Neuronal stem cell (in vitro differentiated cells): ENCODE results near the gene VEGFD.

Source experiments
- DNase-seq: peaks from one replicate; pipeline ENCODE4 v3.0.0-alpha.2; 2013; ENCODE audit warnings: low spot score
- H2AFZ ChIP-seq: one replicate; pipeline ENCODE4 v1.6.1; 2013; ENCODE audit warnings: mild to moderate bottlenecking, low read length, inconsistent platforms
- H2AK5ac ChIP-seq: 2 replicates; pipeline ENCODE4 v1.6.1; 2013; ENCODE audit warnings: low read depth, mild to moderate bottlenecking, inconsistent platforms, low read length, moderate library complexity, mixed read lengths
- H2BK120ac ChIP-seq: 2 replicates; pipeline ENCODE4 v1.6.1; 2013; ENCODE audit warnings: low read depth, mild to moderate bottlenecking, inconsistent platforms, low read length, moderate library complexity, mixed read lengths
- H2BK12ac ChIP-seq: one replicate; pipeline ENCODE4 v1.6.1; 2013; ENCODE audit warnings: low read length, inconsistent platforms
- H2BK15ac ChIP-seq: 2 replicates; pipeline ENCODE4 v1.6.1; 2013; ENCODE audit warnings: mild to moderate bottlenecking, low read length, inconsistent platforms, mixed read lengths
- H2BK5ac ChIP-seq: one replicate; pipeline ENCODE4 v1.6.1; 2013; ENCODE audit warnings: inconsistent platforms, mild to moderate bottlenecking, low read length, moderate library complexity
- H3K14ac ChIP-seq: one replicate; pipeline ENCODE4 v1.6.1; 2013; ENCODE audit warnings: low read length, inconsistent platforms
- H3K18ac ChIP-seq: 2 replicates; pipeline ENCODE4 v1.6.1; 2013; ENCODE audit warnings: low read length, inconsistent platforms
- H3K23ac ChIP-seq: 2 replicates; pipeline ENCODE4 v1.6.1; 2013; ENCODE audit warnings: low read depth, mild to moderate bottlenecking, mixed read lengths, low read length, inconsistent platforms; ENCODE audit not compliant: poor library complexity
- H3K27ac ChIP-seq: replicated peaks from 3 replicates; pipeline ENCODE4 v1.5.1; 2013; ENCODE audit warnings: low read length, inconsistent platforms
- H3K27me3 ChIP-seq, 3 experiments: 2 replicates each; pipeline ENCODE4 v1.6.1; 2013; ENCODE audit warnings: low read length in 3 of 3, mild to moderate bottlenecking in 2 of 3, inconsistent platforms in 1 of 3, low read depth in 1 of 3, mixed read lengths in 1 of 3, moderate library complexity in 1 of 3; ENCODE audit not compliant: control insufficient read depth in 3 of 3, insufficient read depth in 3 of 3
- H3K36me3 ChIP-seq, 2 donors: replicated peaks in 1 of 2; 2 replicates each; pipeline ENCODE4 v1.6.1; 2013; ENCODE audit warnings: low read length in 2 of 2; ENCODE audit not compliant: control insufficient read depth in 2 of 2, insufficient read depth in 2 of 2
- H3K4ac ChIP-seq: 2 replicates; pipeline ENCODE4 v1.6.1; 2013; ENCODE audit warnings: inconsistent platforms, mild to moderate bottlenecking, low read length, moderate library complexity
- H3K4me1 ChIP-seq, 2 donors: 1 replicate in 1 of 2; 2 replicates in 1 of 2; pipeline ENCODE4 v1.6.1; 2013; ENCODE audit warnings: low read length in 2 of 2, low read depth in 1 of 2; ENCODE audit not compliant: control insufficient read depth in 2 of 2, insufficient read depth in 1 of 2
- H3K4me2 ChIP-seq: one replicate; pipeline ENCODE4 v1.6.1; 2013; ENCODE audit warnings: mild to moderate bottlenecking, low read length, inconsistent platforms; ENCODE audit not compliant: insufficient read depth, poor library complexity, severe bottlenecking
- H3K4me3 ChIP-seq, 2 donors: 2 replicates each; pipeline ENCODE4 v1.5.1; 2013; ENCODE audit warnings: low read length in 2 of 2, mild to moderate bottlenecking in 2 of 2, inconsistent platforms in 1 of 2, moderate library complexity in 1 of 2
- H3K79me1 ChIP-seq: one replicate; pipeline ENCODE4 v1.6.1; 2013; ENCODE audit warnings: low read depth, mild to moderate bottlenecking, inconsistent platforms, low read length, moderate library complexity
- H3K9ac ChIP-seq: one replicate; pipeline ENCODE4 v1.6.1; 2013; ENCODE audit warnings: mild to moderate bottlenecking, low read depth, low read length, inconsistent platforms; ENCODE audit not compliant: poor library complexity
- H3K9me3 ChIP-seq, 2 donors: replicated peaks in 1 of 2; 2 replicates each; pipeline versions ENCODE3 to v1.6.1; 2013; ENCODE audit warnings: low read length in 2 of 2, mild to moderate bottlenecking in 2 of 2, inconsistent platforms in 1 of 2, low read depth in 1 of 2, mixed read lengths in 1 of 2, moderate library complexity in 1 of 2; ENCODE audit not compliant: control insufficient read depth in 2 of 2, insufficient read depth in 1 of 2
- H4K8ac ChIP-seq: one replicate; pipeline ENCODE4 v1.6.1; 2013; ENCODE audit warnings: low read depth, mild to moderate bottlenecking, inconsistent platforms, low read length, moderate library complexity
- H4K91ac ChIP-seq: one replicate; pipeline ENCODE4 v1.6.1; 2013; ENCODE audit warnings: low read length, low read depth, mild to moderate bottlenecking, inconsistent platforms; ENCODE audit not compliant: poor library complexity
- WGBS, 2 donors: extraction: QIAGEN DNeasy Blood & Tissue Kit; methylation state at CpG; one replicate each; pipeline ENCODE4 v1.1.7; 2013; ENCODE audit warnings: missing lambda C conversion rate in 2 of 2, mixed read lengths in 1 of 2; ENCODE audit not compliant: insufficient read length in 2 of 2, insufficient replicate concordance in 1 of 2; ENCODE audit errors: extremely low coverage in 2 of 2; 5-methylcytosine and 5-hydroxymethylcytosine counted together

Gene VEGFD

GRCh38 chrX:15391850-15392249 is 7.6 kb upstream of the VEGFD start:
- Histone ChIP-seq H2AFZ (peak overlapping the region; percentile 62), H2BK5ac (no peak overlapping the region), H2BK15ac (no peak overlapping the region), H3K4ac (no peak overlapping the region), H4K91ac (no peak overlapping the region), H3K36me3 (peaks cover 0 to 7% of the 10 kb centered on the region in 2 donors), H2AK5ac (no peak overlapping the region), H3K79me1 (no peaks in the 10 kb centered on the region), H3K18ac (no peak overlapping the region), H3K9me3 (no peaks in the 10 kb centered on the region), H2BK12ac (no peak overlapping the region), H3K23ac (no peak overlapping the region), H3K4me2 (no peak overlapping the region), H2BK120ac (no peak overlapping the region), H3K4me1 (no peaks in the 10 kb centered on the region), H3K4me3 (no peak overlapping the region), H3K14ac (no peak overlapping the region), H3K27ac (no peak overlapping the region), H3K27me3 (no peaks in the 10 kb centered on the region), H4K8ac (no peak overlapping the region), H3K9ac (no peak overlapping the region)
- no CpG with 5 or more reads among the region's 4 CpGs for WGBS, 2 donors
- no peak for DNase-seq

DNA sequence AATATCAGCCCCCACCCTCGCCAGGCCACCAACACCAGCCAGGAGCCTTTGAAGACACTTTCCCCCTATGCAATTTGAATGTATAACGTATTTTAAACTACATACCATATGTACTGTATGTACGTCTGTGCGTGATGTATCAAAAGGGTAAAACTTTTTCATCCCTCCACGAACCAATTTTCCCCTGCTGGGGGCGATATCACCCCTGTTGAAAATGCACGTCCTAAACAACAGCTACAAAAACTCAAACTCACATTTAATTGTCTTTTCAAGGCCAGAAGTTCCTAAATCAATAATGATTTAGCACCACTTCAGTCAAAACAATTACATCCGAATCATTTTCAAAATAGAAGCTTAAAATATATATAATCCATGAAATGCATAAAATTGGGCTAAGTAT is 1.4 kb downstream of the VEGFD start:
- H2BK12ac ChIP-seq = no peak overlapping the region
- no peak overlapping the region for H3K27ac ChIP-seq
- no peak overlapping the region for H3K4me3 ChIP-seq
- H3K18ac ChIP-seq = no peak overlapping the region
- H3K4me1 ChIP-seq = peaks cover 3 to 7% of the 10 kb centered on the region in 2 donors
- no CpG with 5 or more reads among the region's 8 CpGs for WGBS, 2 donors
- H2BK120ac ChIP-seq = no peak overlapping the region
- no peak for DNase-seq
- H3K9me3 ChIP-seq = no peaks in the 10 kb centered on the region
- H2AK5ac ChIP-seq = no peak overlapping the region
- H3K14ac ChIP-seq = no peak overlapping the region
- no peak overlapping the region for H2BK5ac ChIP-seq
- no peak overlapping the region for H2BK15ac ChIP-seq
- no peak overlapping the region for H3K9ac ChIP-seq
- H3K4me2 ChIP-seq = no peak overlapping the region
- H3K79me1 ChIP-seq = no peaks in the 10 kb centered on the region
- H3K4ac ChIP-seq = no peak overlapping the region
- no peaks in the 10 kb centered on the region for H3K27me3 ChIP-seq
- no peak overlapping the region for H3K23ac ChIP-seq
- no peak overlapping the region for H4K91ac ChIP-seq
- no peak overlapping the region for H4K8ac ChIP-seq
- H3K36me3 ChIP-seq = no peaks in the 10 kb centered on the region
- H2AFZ ChIP-seq = no peak overlapping the region

GRCh38 chrX:15376956-15377355 is 7.3 kb downstream of the VEGFD start:
- no peak overlapping the region for H3K4me3 ChIP-seq
- H4K8ac ChIP-seq = no peak overlapping the region
- H4K91ac ChIP-seq = no peak overlapping the region
- no peaks in the 10 kb centered on the region for H3K79me1 ChIP-seq
- H3K4me1 ChIP-seq = no peaks in the 10 kb centered on the region
- H2AFZ ChIP-seq = no peak overlapping the region
- no peak overlapping the region for H2AK5ac ChIP-seq
- H3K9me3 ChIP-seq = no peaks in the 10 kb centered on the region
- H3K27ac ChIP-seq = no peak overlapping the region
- no peak overlapping the region for H2BK12ac ChIP-seq
- H2BK15ac ChIP-seq = no peak overlapping the region
- no CpG with 5 or more reads among the region's 1 CpG for WGBS, 2 donors
- H2BK5ac ChIP-seq = no peak overlapping the region
- no peak overlapping the region for H2BK120ac ChIP-seq
- H3K18ac ChIP-seq = no peak overlapping the region
- no peak overlapping the region for H3K23ac ChIP-seq
- DNase-seq = no peak
- no peak overlapping the region for H3K4me2 ChIP-seq
- no peak overlapping the region for H3K4ac ChIP-seq
- no peak overlapping the region for H3K14ac ChIP-seq
- no peak overlapping the region for H3K9ac ChIP-seq
- H3K27me3 ChIP-seq = peaks cover 0 to 15% (median 0%) of the 10 kb centered on the region in 3 experiments
- no peaks in the 10 kb centered on the region for H3K36me3 ChIP-seq

- Histone ChIP-seq H2AK5ac (no peak overlapping the region), H3K27ac (no peak overlapping the region), H3K4me3 (no peak overlapping the region), H4K91ac (no peak overlapping the region), H3K27me3 (peaks cover 0 to 19% (median 0%) of the 10 kb centered on the region in 3 experiments), H2BK5ac (no peak overlapping the region), H3K9ac (no peak overlapping the region), H3K4me2 (no peak overlapping the region), H3K36me3 (no peaks in the 10 kb centered on the region), H3K79me1 (no peaks in the 10 kb centered on the region), H3K23ac (no peak overlapping the region), H4K8ac (no peak overlapping the region), H3K14ac (no peak overlapping the region), H3K4ac (no peak overlapping the region), H2BK120ac (no peak overlapping the region), H2BK12ac (no peak overlapping the region), H2BK15ac (no peak overlapping the region), H3K4me1 (no peaks in the 10 kb centered on the region), H2AFZ (no peak overlapping the region), H3K9me3 (no peaks in the 10 kb centered on the region), H3K18ac (no peak overlapping the region)
- WGBS, 2 donors = no CpG with 5 or more reads among the region's 3 CpGs
- no peak for DNase-seq
Observed at GRCh38 chrX:15373976-15374375, 10.2 kb downstream of the VEGFD start.
